GM08714 (cell line): Measurements from ENCODE around the gene CTNNA3.
"Not testable (repeated sequence)": the region's sequence is repeated elsewhere in the genome, so short reads cannot be mapped to it uniquely, and the experiment has no call there.

Experiments
- H3K4me3 ChIP-seq: fragments of 200-500 bp; sonication (Bioruptor generic); 2 replicates; pipeline ENCODE4 v1.5.1; 2014; ENCODE audit warnings: mild to moderate bottlenecking, low read length, inconsistent platforms
- ZNF274 ChIP-seq: IDR thresholded peaks from 2 replicates; pipeline ENCODE4 v1.6.1; 2012; ENCODE audit warnings: mild to moderate bottlenecking, low read depth, low read length

The CTNNA3 gene

GRCh38 chr10:67533376-67533775, 162.6 kb downstream of the CTNNA3 start:
- H3K4me3 ChIP-seq: no peak overlapping the region
- TF ChIP-seq ZNF274: no peak

- H3K4me3 ChIP-seq: not testable (repeated sequence)
These were observed 165.0 kb downstream of the CTNNA3 start for GRCh38 chr10:67530990-67531389.

- no peak overlapping the region for H3K4me3 ChIP-seq
- TF ChIP-seq ZNF274: no peak
These were observed 168.6 kb downstream of the CTNNA3 start for GRCh38 chr10:67527351-67527750.

- no peak for TF ChIP-seq ZNF274
- no peak overlapping the region for H3K4me3 ChIP-seq
These were observed 174.4 kb downstream of the CTNNA3 start for GRCh38 chr10:67521546-67521945.

- no peak for TF ChIP-seq ZNF274
- no peak overlapping the region for H3K4me3 ChIP-seq
These were observed 175.0 kb downstream of the CTNNA3 start for GRCh38 chr10:67520924-67521520.

GRCh38 chr10:67519434-67519833, 176.6 kb downstream of the CTNNA3 start:
- TF ChIP-seq ZNF274: no peak
- H3K4me3 ChIP-seq: no peak overlapping the region

- TF ChIP-seq ZNF274: no peak
- no peak overlapping the region for H3K4me3 ChIP-seq
These were observed 177.2 kb downstream of the CTNNA3 start for GRCh38 chr10:67518756-67519155.

GRCh38 chr10:67518043-67518442, 178.0 kb downstream of the CTNNA3 start:
- no peak overlapping the region for H3K4me3 ChIP-seq
- TF ChIP-seq ZNF274: no peak

- no peak for TF ChIP-seq ZNF274
- no peak overlapping the region for H3K4me3 ChIP-seq
These were observed 189.3 kb downstream of the CTNNA3 start for GRCh38 chr10:67506757-67507091.

- TF ChIP-seq ZNF274: no peak
- no peak overlapping the region for H3K4me3 ChIP-seq
These were observed 189.8 kb downstream of the CTNNA3 start for GRCh38 chr10:67506083-67506756.

- no peak for TF ChIP-seq ZNF274
- no peak overlapping the region for H3K4me3 ChIP-seq
These were observed 203.5 kb downstream of the CTNNA3 start for GRCh38 chr10:67492317-67493019.

GRCh38 chr10:67487906-67488619, 207.9 kb downstream of the CTNNA3 start:
- H3K4me3 ChIP-seq: no peak overlapping the region
- TF ChIP-seq ZNF274: no peak

GRCh38 chr10:67487199-67487598, 208.8 kb downstream of the CTNNA3 start:
- no peak for TF ChIP-seq ZNF274

GRCh38 chr10:67477868-67478267, 218.1 kb downstream of the CTNNA3 start:
- TF ChIP-seq ZNF274: no peak
- no peak overlapping the region for H3K4me3 ChIP-seq

More at GRCh38 chr10:67487199-67487598, 208.8 kb downstream of the CTNNA3 start:
- no peak overlapping the region for H3K4me3 ChIP-seq

- H3K4me3 ChIP-seq: no peak overlapping the region
- no peak for TF ChIP-seq ZNF274
These were observed 219.8 kb downstream of the CTNNA3 start for GRCh38 chr10:67476201-67476600.
